OCI-M2 (cell line): ENCODE data around the gene GIT2.

Experiments
- DNase-seq: peaks from one replicate; lab custom pipeline; 2025; ENCODE audit not compliant: unreplicated experiment; lab: John Stamatoyannopoulos, UW

Gene GIT2

GRCh38 chr12:109982210-109982609 is 14.0 kb downstream of the GIT2 start:
- no peak for DNase-seq

- no peak for DNase-seq
Measured at GRCh38 chr12:109981311-109981710, 14.9 kb downstream of the GIT2 start.

GRCh38 chr12:109972821-109973220 is 23.3 kb downstream of the GIT2 start:
- no peak for DNase-seq

- no peak for DNase-seq
Measured at GRCh38 chr12:109968801-109969200, 27.4 kb downstream of the GIT2 start.

GRCh38 chr12:109968032-109968420 is 28.1 kb downstream of the GIT2 start:
- no peak for DNase-seq

- DNase-seq, result no peak
Measured at GRCh38 chr12:109967383-109968031, 28.7 kb downstream of the GIT2 start.

GRCh38 chr12:109966546-109966945 is 29.6 kb downstream of the GIT2 start:
- DNase-seq, result no peak

- DNase-seq, result no peak
Measured at GRCh38 chr12:109963743-109964429, 32.3 kb downstream of the GIT2 start.

GRCh38 chr12:109963330-109963729 is 32.8 kb downstream of the GIT2 start:
- no peak for DNase-seq

GRCh38 chr12:109962398-109962797 is 33.8 kb downstream of the GIT2 start:
- no peak for DNase-seq

- no peak for DNase-seq
Measured at GRCh38 chr12:109961612-109962011, 34.6 kb downstream of the GIT2 start.

GRCh38 chr12:109961201-109961600 is 35.0 kb downstream of the GIT2 start:
- no peak for DNase-seq

- no peak for DNase-seq
Measured at GRCh38 chr12:109959411-109960093, 36.6 kb downstream of the GIT2 start.

GRCh38 chr12:109958374-109958773 is 37.8 kb downstream of the GIT2 start:
- DNase-seq, result no peak

- no peak for DNase-seq
Measured at GRCh38 chr12:109953656-109954055, 42.5 kb downstream of the GIT2 start.

- DNase-seq, result no peak
Measured at GRCh38 chr12:109952873-109953272, 43.3 kb downstream of the GIT2 start.

GRCh38 chr12:109952160-109952858 is 43.9 kb downstream of the GIT2 start:
- no peak for DNase-seq

GRCh38 chr12:109951751-109952150 is 44.4 kb downstream of the GIT2 start:
- DNase-seq, result no peak

GRCh38 chr12:109951136-109951535 is 45.0 kb downstream of the GIT2 start:
- no peak for DNase-seq

GRCh38 chr12:109950625-109951024 is 45.5 kb downstream of the GIT2 start:
- no peak for DNase-seq

GRCh38 chr12:109949089-109949488 is 47.1 kb downstream of the GIT2 start:
- DNase-seq, result no peak

- no peak for DNase-seq
Measured at GRCh38 chr12:109948368-109948767, 47.8 kb downstream of the GIT2 start.
